Left lung (tissue), 10 donors: ENCODE measurements around the gene HCST. TPM values are rescaled to one million over a fixed set of nuclear protein-coding genes. Genes with fewer than 3 reads are reported as not detected.

Experiments used
- ATAC-seq: fragments of 200-7000 bp; cut with Tn5 transposase; one replicate; pipeline ENCODE4 v1.9.1; 2020; ENCODE audit warnings: moderate library complexity
- DNase-seq, 4 donors: peaks; one replicate each; pipeline ENCODE4 v3.0.0-alpha.2; 2013 to 2020
- H3K27ac ChIP-seq, 2 donors: fragments of 200-600 bp; sonication (generic) in 1 of 2; one replicate each; pipeline versions ENCODE4 v1.5.0 to v1.8.0; 2020 to 2021
- H3K27me3 ChIP-seq, 2 donors: fragments of 200-600 bp; sonication (generic) in 1 of 2; one replicate each; pipeline versions ENCODE4 v1.5.0 to v1.8.0; 2020 to 2021
- H3K36me3 ChIP-seq, 2 donors: fragments of 200-600 bp; sonication (generic) in 1 of 2; one replicate each; pipeline versions ENCODE4 v1.5.0 to v1.8.0; 2020 to 2021
- H3K4me1 ChIP-seq, 2 donors: fragments of 200-600 bp; one replicate each; pipeline ENCODE4 v1.8.0; 2021
- H3K4me3 ChIP-seq, 2 donors: fragments of 200-600 bp; sonication (generic) in 1 of 2; one replicate each; pipeline versions ENCODE4 v1.5.0 to v1.8.0; 2020 to 2021; ENCODE audit warnings: mild to moderate bottlenecking in 1 of 2
- H3K9me3 ChIP-seq, 2 donors: fragments of 200-600 bp; sonication (generic) in 1 of 2; one replicate each; pipeline versions ENCODE4 v1.5.0 to v1.8.0; 2020 to 2021
- CTCF ChIP-seq, 2 donors: fragments of 200-600 bp; sonication (generic) in 1 of 2; IDR thresholded peaks; one replicate each; pipeline versions ENCODE4 v1.5.0 to v1.8.0; 2021; ENCODE audit warnings: antibody characterized with exemption in 2 of 2
- intact Hi-C, 2 donors: fragments of 100-400 bp; cut with DNase I; formaldehyde crosslinking; loops; one replicate each; pipeline versions ENCODE4 v1.11.2 to v1.14.2; 2022
- polyA plus RNA-seq, 6 donors: library from polyadenylated mRNA; unstranded; fragments of 120-200 nt; gene quantifications; one replicate each; pipeline ENCODE4 v1.2.1, GENCODE V29; 2013; ENCODE audit not compliant: insufficient read length in 6 of 6
- total RNA-seq, 2 donors: library from RNA; stranded (reverse); fragmentation: NEBNext Ultra II Directional; extraction: Animal tissue kit (Norgen Biotek cat#: 25700); gene quantifications; one replicate each; pipeline ENCODE4 v1.2.1, GENCODE V29; 2021
- donor health status: DM: no; HTN: yes; CAD: no.
- donor health status: DM: no; HTN: no; CAD: no.

Gene HCST
- total and polyA plus RNA-seq, 8 donors: 3.6 to 26.0 (median 4.9) TPM

GRCh38 chr19:35913589-35913988 lies 11.3 kb downstream of the HCST start:
- no peak overlapping the region for H3K4me3 ChIP-seq
- H3K9me3 ChIP-seq: no peaks in the 10 kb centered on the region
- no peak for TF ChIP-seq CTCF (IDR thresholded peaks at IDR 0.05)
- H3K36me3 ChIP-seq: no peaks in the 10 kb centered on the region
- no peak for DNase-seq
- intact Hi-C loops: no loop called here
- ATAC-seq: no peak
- peaks cover 0 to 66% of the 10 kb centered on the region in 2 donors for H3K4me1 ChIP-seq
- H3K27ac ChIP-seq: peak overlapping the region in 1 of 2 donors; percentile 78
- H3K27me3 ChIP-seq: no peaks in the 10 kb centered on the region

- TF ChIP-seq CTCF (IDR thresholded peaks at IDR 0.05): no peak
- intact Hi-C loops: no loop called here
- Histone ChIP-seq H3K27me3 (no peaks in the 10 kb centered on the region), H3K9me3 (no peaks in the 10 kb centered on the region), H3K36me3 (no peaks in the 10 kb centered on the region), H3K4me1 (peaks cover 0 to 54% of the 10 kb centered on the region in 2 donors), H3K4me3 (no peak overlapping the region), H3K27ac (peak overlapping the region in 1 of 2 donors; percentile 78)
- DNase-seq (no peak), ATAC-seq (no peak)
These were observed 13.1 kb downstream of the HCST start for GRCh38 chr19:35915443-35915842.

- ATAC-seq (no peak), DNase-seq (no peak)
- Histone ChIP-seq H3K9me3 (no peaks in the 10 kb centered on the region), H3K4me1 (peaks cover 0 to 17% of the 10 kb centered on the region in 2 donors), H3K36me3 (no peaks in the 10 kb centered on the region), H3K27ac (no peak overlapping the region), H3K27me3 (peaks cover 0 to 14% of the 10 kb centered on the region in 2 donors), H3K4me3 (no peak overlapping the region)
- intact Hi-C loops: no loop called here
- no peak for TF ChIP-seq CTCF (IDR thresholded peaks at IDR 0.05)
These were observed 17.0 kb downstream of the HCST start for GRCh38 chr19:35919306-35919705.

- intact Hi-C loops: no loop called here
- peaks cover 0 to 27% of the 10 kb centered on the region in 2 donors for H3K27me3 ChIP-seq
- no peak overlapping the region for H3K4me3 ChIP-seq
- peaks cover 0 to 2% of the 10 kb centered on the region in 2 donors for H3K4me1 ChIP-seq
- H3K27ac ChIP-seq: no peak overlapping the region
- no peak for TF ChIP-seq CTCF (IDR thresholded peaks at IDR 0.05)
- DNase-seq: peak in 1 of 4 donors; percentile 10
- no peak for ATAC-seq
- peaks cover 0 to 6% of the 10 kb centered on the region in 2 donors for H3K9me3 ChIP-seq
- no peaks in the 10 kb centered on the region for H3K36me3 ChIP-seq
These were observed 18.7 kb downstream of the HCST start for GRCh38 chr19:35921012-35921411.

GRCh38 chr19:35925501-35925900 lies 23.2 kb downstream of the HCST start:
- no peaks in the 10 kb centered on the region for H3K36me3 ChIP-seq
- H3K27ac ChIP-seq: no peak overlapping the region
- H3K9me3 ChIP-seq: peaks cover 0 to 6% of the 10 kb centered on the region in 2 donors
- intact Hi-C loops: no loop called here
- H3K4me3 ChIP-seq: no peak overlapping the region
- no peak for TF ChIP-seq CTCF (IDR thresholded peaks at IDR 0.05)
- DNase-seq (peak in 1 of 4 donors; percentile 10), ATAC-seq (no peak)
- peaks cover 0 to 24% of the 10 kb centered on the region in 2 donors for H3K4me1 ChIP-seq
- peaks cover 0 to 30% of the 10 kb centered on the region in 2 donors for H3K27me3 ChIP-seq
